HepG2 (cell line): ENCODE measurements around the gene RNF114. TPM values are rescaled to one million over a fixed set of nuclear protein-coding genes. Genes with fewer than 3 reads are reported as not detected.

Source experiments
- ADNP ChIP-seq: sonication (generic); formaldehyde crosslinking; IDR thresholded peaks from 2 replicates; pipeline ENCODE4 v1.4.0; 2020; ENCODE audit warnings: missing genetic modification reagents
- FLYWCH1 ChIP-seq: sonication (generic); formaldehyde crosslinking; IDR thresholded peaks from 2 replicates; pipeline ENCODE4 v1.8.1; 2023; ENCODE audit warnings: mild to moderate bottlenecking, missing genetic modification reagents
- FOXM1 ChIP-seq: sonication (generic); formaldehyde crosslinking; IDR thresholded peaks from 2 replicates; pipeline ENCODE4 v1.5.0; 2020; ENCODE audit warnings: missing genetic modification reagents
- GTF3A ChIP-seq: sonication (generic); formaldehyde crosslinking; conservative IDR thresholded peaks from 2 replicates; pipeline ENCODE4 v1.4.0; 2020; ENCODE audit warnings: mild to moderate bottlenecking, missing genetic modification reagents
- JUN ChIP-seq: sonication (generic); formaldehyde crosslinking; IDR thresholded peaks from 2 replicates; pipeline ENCODE4 v1.4.0; 2020; ENCODE audit warnings: mild to moderate bottlenecking, missing genetic modification reagents
- KLF11 ChIP-seq: IDR thresholded peaks from 2 replicates; pipeline ENCODE4 v1.6.1; 2016; ENCODE audit warnings: missing compliant biosample characterization
- NFYB ChIP-seq: sonication (generic); formaldehyde crosslinking; IDR thresholded peaks from 2 replicates; pipeline ENCODE4 v1.4.0; 2020; ENCODE audit warnings: missing genetic modification reagents
- PRPF4 ChIP-seq: fragments of 200-400 bp; formaldehyde crosslinking; IDR thresholded peaks from 2 replicates; pipeline ENCODE4 v1.6.1; 2016; ENCODE audit warnings: low read length, low read depth; ENCODE audit not compliant: poor library complexity, severe bottlenecking
- RBM22 ChIP-seq: fragments of 200-400 bp; formaldehyde crosslinking; optimal IDR thresholded peaks from 2 replicates; pipeline ENCODE3; 2017; ENCODE audit warnings: mild to moderate bottlenecking, low read length, moderate library complexity
- REPIN1 ChIP-seq: sonication (generic); formaldehyde crosslinking; IDR thresholded peaks from 2 replicates; pipeline ENCODE4 v1.8.0; 2022; ENCODE audit warnings: missing genetic modification reagents, low read depth, mild to moderate bottlenecking, borderline replicate concordance
- ZMYM4 ChIP-seq: sonication (generic); formaldehyde crosslinking; IDR thresholded peaks from 2 replicates; pipeline ENCODE4 v1.8.1; 2023; ENCODE audit warnings: mild to moderate bottlenecking, missing genetic modification reagents
- ZNF230 ChIP-seq: sonication (generic); formaldehyde crosslinking; IDR thresholded peaks from 2 replicates; pipeline ENCODE4 v1.4.0; 2020; ENCODE audit warnings: mild to moderate bottlenecking, missing genetic modification reagents
- ZNF317 ChIP-seq: sonication (generic); formaldehyde crosslinking; IDR thresholded peaks from 2 replicates; pipeline ENCODE4 v1.5.0; 2020; ENCODE audit warnings: mild to moderate bottlenecking, missing genetic modification reagents
- ZNF335 ChIP-seq: sonication (generic); formaldehyde crosslinking; IDR thresholded peaks from 2 replicates; pipeline ENCODE4 v1.4.0; 2020; ENCODE audit warnings: missing genetic modification reagents
- ZNF75D ChIP-seq: sonication (generic); formaldehyde crosslinking; IDR thresholded peaks from 2 replicates; pipeline ENCODE4 v1.8.1; 2023; ENCODE audit warnings: missing genetic modification reagents, mild to moderate bottlenecking, borderline replicate concordance
- ZNF761 ChIP-seq: sonication (generic); formaldehyde crosslinking; conservative IDR thresholded peaks from 2 replicates; pipeline ENCODE4 v1.4.0; 2020; ENCODE audit warnings: mild to moderate bottlenecking, missing genetic modification reagents
- ZSCAN25 ChIP-seq: sonication (generic); formaldehyde crosslinking; IDR thresholded peaks from 2 replicates; pipeline ENCODE4 v1.8.0; 2022; ENCODE audit warnings: mild to moderate bottlenecking, missing genetic modification reagents
- polyA plus RNA-seq, 8 experiments: library from polyadenylated mRNA; depleted of rRNA in 3 of 8; stranded (reverse) in 7 of 8; unstranded in 1 of 8; fragments of >200 nt; fragmentation: Illumina TruSeq in 4 of 8; extraction: Trizol in 4 of 8; gene quantifications; 2 replicates each; pipeline versions ENCODE4 v1.2.1 to v1.2.3, GENCODE V29; 2011 to 2016; ENCODE audit warnings: low read depth in 4 of 8, missing spikeins in 1 of 8, mixed read lengths in 1 of 8; ENCODE audit not compliant: insufficient read depth in 1 of 8
- total RNA-seq, 5 experiments: library from RNA; depleted of rRNA; stranded (reverse); fragments of >200 nt; fragmentation: Illumina TruSeq; extraction: Trizol; gene quantifications; 2 replicates each; pipeline ENCODE4 v1.2.3, GENCODE V29; 2016; ENCODE audit warnings: low read depth in 1 of 5
- TF ChIP-seq, protein P1 (sequence below): sonication (generic); formaldehyde crosslinking; IDR thresholded peaks from 2 replicates; pipeline ENCODE4 v1.5.0; 2020; ENCODE audit warnings: missing genetic modification reagents, mild to moderate bottlenecking, borderline replicate concordance
- TF ChIP-seq, protein P2 (sequence below): IDR thresholded peaks from 2 replicates; pipeline ENCODE4 v1.6.1; 2016; ENCODE audit warnings: low read depth, control low read depth
- TF ChIP-seq, protein P3 (sequence below): sonication (generic); formaldehyde crosslinking; IDR thresholded peaks from 2 replicates; pipeline ENCODE4 v1.4.0; 2020; ENCODE audit warnings: missing genetic modification reagents; ENCODE audit errors: not compliant biosample characterization
- TF ChIP-seq, protein P4 (sequence below): sonication (generic); formaldehyde crosslinking; conservative IDR thresholded peaks from 2 replicates; pipeline ENCODE4 v1.5.0; 2020; ENCODE audit warnings: missing genetic modification reagents
- TF ChIP-seq, protein P5 (sequence below): IDR thresholded peaks from 2 replicates; pipeline ENCODE4 v1.6.1; 2016
- TF ChIP-seq, protein P6 (sequence below): sonication (generic); formaldehyde crosslinking; IDR thresholded peaks from 2 replicates; pipeline ENCODE4 v1.8.0; 2023; ENCODE audit warnings: mild to moderate bottlenecking, missing genetic modification reagents

RNF114 gene
- total and polyA plus RNA-seq, 2 of the 13 experiments (the other 11 are each of a cell fraction or from before 2014, with no cell fraction given) = 119 to 126 TPM

DNA sequence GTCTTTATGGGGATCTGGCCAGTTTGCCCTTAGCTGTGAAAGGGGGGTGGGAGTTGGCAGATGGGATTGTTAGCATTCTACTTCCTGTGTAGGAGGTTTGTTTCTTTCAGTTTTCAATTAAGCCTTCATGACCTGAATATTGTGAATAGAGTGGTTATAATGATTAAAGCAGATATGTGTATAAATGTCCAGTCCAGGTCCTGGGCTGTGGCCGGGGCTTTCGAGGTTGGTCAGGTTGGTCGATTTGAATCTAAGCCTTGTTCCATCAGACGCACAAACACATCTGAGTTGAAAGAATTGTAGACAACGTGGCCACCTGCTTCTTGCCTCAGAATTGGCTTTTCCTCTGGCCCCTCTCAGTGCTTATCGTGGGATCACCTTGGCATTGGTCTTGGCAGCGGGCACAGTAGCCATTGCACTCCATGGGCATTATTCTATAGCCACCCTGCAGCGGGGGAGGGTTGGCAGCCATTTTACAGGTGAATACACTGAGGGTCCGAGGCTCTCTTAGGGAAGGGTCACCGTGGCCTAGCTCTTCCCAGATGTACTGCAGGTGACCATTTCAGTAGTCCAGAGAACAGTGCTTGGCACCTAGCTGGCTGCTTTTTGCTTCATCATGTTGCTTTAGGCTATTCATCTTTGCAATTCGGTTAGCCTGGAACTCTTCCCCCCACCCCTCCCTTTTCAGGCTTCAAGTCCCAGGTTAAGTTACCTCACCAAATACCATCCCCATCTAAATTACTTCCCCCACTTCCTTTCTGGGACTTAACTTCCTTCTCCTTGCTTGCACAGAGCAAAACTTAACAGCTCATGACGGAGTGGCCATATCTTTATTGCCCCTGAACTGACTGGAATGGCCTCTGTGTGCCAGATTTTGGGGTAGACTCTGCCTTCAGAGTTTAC is 1.1 kb downstream of the RNF114 start (continued):
- TF ChIP-seq, protein P1, sequence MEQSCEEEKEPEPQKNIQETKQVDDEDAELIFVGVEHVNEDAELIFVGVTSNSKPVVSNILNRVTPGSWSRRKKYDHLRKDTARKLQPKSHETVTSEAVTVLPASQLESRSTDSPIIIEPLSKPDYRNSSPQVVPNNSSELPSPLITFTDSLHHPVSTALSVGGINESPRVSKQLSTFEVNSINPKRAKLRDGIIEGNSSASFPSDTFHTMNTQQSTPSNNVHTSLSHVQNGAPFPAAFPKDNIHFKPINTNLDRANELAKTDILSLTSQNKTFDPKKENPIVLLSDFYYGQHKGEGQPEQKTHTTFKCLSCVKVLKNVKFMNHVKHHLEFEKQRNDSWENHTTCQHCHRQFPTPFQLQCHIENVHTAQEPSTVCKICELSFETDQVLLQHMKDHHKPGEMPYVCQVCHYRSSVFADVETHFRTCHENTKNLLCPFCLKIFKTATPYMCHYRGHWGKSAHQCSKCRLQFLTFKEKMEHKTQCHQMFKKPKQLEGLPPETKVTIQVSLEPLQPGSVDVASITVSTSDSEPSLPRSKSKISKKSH = 0 out of 2 replicates have a peak, but pooled peaks have one; percentile 39
- 0 out of 2 replicates have a peak, but pooled peaks have one; percentile 32 for TF ChIP-seq GTF3A (CRISPR knock-in tag)
- TF ChIP-seq FOXM1 (CRISPR knock-in tag) = no peak
- TF ChIP-seq ZNF75D = no peak
- TF ChIP-seq, protein P2, sequence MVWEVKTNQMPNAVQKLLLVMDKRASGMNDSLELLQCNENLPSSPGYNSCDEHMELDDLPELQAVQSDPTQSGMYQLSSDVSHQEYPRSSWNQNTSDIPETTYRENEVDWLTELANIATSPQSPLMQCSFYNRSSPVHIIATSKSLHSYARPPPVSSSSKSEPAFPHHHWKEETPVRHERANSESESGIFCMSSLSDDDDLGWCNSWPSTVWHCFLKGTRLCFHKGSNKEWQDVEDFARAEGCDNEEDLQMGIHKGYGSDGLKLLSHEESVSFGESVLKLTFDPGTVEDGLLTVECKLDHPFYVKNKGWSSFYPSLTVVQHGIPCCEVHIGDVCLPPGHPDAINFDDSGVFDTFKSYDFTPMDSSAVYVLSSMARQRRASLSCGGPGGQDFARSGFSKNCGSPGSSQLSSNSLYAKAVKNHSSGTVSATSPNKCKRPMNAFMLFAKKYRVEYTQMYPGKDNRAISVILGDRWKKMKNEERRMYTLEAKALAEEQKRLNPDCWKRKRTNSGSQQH = no peak
- TF ChIP-seq JUN (CRISPR knock-in tag) = no peak
- TF ChIP-seq, protein P3, sequence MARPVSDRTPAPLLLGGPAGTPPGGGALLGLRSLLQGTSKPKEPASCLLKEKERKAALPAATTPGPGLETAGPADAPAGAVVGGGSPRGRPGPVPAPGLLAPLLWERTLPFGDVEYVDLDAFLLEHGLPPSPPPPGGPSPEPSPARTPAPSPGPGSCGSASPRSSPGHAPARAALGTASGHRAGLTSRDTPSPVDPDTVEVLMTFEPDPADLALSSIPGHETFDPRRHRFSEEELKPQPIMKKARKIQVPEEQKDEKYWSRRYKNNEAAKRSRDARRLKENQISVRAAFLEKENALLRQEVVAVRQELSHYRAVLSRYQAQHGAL (CRISPR knock-in tag) = no peak
- no peak; the same call in 1 of the 2 replicates for TF ChIP-seq ZNF317
- no peak for TF ChIP-seq REPIN1
- TF ChIP-seq ZMYM4 (CRISPR knock-in tag) = no peak
- 0 out of 2 replicates have a peak, but pooled peaks have one; percentile 32 for TF ChIP-seq ADNP
- TF ChIP-seq, protein P4, sequence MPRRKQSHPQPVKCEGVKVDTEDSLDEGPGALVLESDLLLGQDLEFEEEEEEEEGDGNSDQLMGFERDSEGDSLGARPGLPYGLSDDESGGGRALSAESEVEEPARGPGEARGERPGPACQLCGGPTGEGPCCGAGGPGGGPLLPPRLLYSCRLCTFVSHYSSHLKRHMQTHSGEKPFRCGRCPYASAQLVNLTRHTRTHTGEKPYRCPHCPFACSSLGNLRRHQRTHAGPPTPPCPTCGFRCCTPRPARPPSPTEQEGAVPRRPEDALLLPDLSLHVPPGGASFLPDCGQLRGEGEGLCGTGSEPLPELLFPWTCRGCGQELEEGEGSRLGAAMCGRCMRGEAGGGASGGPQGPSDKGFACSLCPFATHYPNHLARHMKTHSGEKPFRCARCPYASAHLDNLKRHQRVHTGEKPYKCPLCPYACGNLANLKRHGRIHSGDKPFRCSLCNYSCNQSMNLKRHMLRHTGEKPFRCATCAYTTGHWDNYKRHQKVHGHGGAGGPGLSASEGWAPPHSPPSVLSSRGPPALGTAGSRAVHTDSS (CRISPR knock-in tag) = 0 out of 2 replicates have a peak, but pooled peaks have one; percentile 40
- no peak for TF ChIP-seq RBM22
- peak; percentile 19; the same call in 1 of the 2 replicates for TF ChIP-seq ZNF230 (CRISPR knock-in tag)
- TF ChIP-seq ZNF761 = no peak
- TF ChIP-seq, protein P5, sequence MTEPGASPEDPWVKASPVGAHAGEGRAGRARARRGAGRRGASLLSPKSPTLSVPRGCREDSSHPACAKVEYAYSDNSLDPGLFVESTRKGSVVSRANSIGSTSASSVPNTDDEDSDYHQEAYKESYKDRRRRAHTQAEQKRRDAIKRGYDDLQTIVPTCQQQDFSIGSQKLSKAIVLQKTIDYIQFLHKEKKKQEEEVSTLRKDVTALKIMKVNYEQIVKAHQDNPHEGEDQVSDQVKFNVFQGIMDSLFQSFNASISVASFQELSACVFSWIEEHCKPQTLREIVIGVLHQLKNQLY (CRISPR knock-in tag) = no peak
- TF ChIP-seq KLF11 (CRISPR knock-in tag) = no peak
- no peak for TF ChIP-seq PRPF4
- TF ChIP-seq NFYB (CRISPR knock-in tag) = no peak
- TF ChIP-seq, protein P6, sequence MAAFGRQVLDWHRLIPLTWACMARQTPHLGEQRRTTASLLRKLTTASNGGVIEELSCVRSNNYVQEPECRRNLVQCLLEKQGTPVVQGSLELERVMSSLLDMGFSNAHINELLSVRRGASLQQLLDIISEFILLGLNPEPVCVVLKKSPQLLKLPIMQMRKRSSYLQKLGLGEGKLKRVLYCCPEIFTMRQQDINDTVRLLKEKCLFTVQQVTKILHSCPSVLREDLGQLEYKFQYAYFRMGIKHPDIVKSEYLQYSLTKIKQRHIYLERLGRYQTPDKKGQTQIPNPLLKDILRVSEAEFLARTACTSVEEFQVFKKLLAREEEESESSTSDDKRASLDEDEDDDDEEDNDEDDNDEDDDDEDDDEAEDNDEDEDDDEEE (CRISPR knock-in tag) = 0 out of 2 replicates have a peak, but pooled peaks have one; percentile 22
- TF ChIP-seq ZNF335 (CRISPR knock-in tag) = no peak
- no peak for TF ChIP-seq FLYWCH1 (CRISPR knock-in tag)
- TF ChIP-seq ZSCAN25 (CRISPR knock-in tag) = no peak
